ENCODE results near the gene PRDM11.

Gene PRDM11

DNA sequence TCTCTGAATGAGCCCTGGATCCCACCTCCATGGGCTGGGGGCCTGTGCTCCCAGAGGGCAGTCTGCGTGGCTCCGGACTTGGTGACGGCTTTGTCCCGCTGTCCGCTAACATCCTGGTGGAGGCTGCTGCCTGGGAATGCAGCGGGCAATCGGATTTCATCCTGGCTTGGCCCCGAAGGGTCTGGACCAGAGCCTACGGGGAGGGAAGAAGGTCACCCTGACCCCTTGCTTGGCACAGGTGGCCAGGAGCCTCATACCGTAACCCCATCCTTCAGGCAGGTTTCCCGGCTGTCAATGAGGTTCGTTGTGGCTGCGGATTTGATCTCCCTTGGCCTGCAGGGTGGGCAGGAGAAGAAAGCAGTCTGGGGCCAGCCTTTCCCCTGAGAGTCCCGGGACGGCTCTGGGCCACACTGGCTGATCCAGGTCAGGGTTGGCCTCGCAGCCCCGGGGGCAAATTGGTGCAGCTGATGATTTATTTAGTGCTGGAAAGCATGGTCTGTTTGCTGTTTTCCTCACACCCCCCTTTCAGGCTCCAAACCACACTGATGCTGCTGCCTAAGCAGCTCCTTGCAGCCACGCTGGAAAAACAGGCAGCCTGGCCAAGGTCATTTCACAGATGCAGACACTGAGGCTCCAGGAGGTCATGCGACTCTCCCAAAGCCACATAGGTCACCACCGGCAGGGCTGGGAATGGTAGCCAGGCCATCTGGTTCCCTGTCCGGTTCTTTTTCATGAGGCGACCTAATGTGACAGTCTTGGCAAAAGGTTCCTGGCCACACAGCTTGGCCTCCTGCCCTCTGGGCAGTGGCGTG lies 15.0 kb downstream of the PRDM11 start:
- Histone ChIP-seq H3K27ac (ENCODE audit: low read length) (no peak overlapping the region), H3K4me3 (ENCODE audit: low read depth in 1 of 2, low read length in 2 of 2) (no peak overlapping the region), H3K36me3 (ENCODE audit: control insufficient read depth in 1 of 2, insufficient read depth in 2 of 2, low read length in 2 of 2) (no peaks in the 10 kb centered on the region), H3K4me1 (ENCODE audit: control insufficient read depth in 1 of 2, insufficient read depth in 2 of 2, low read length in 2 of 2) (peaks cover 16 to 43% of the 10 kb centered on the region in 2 donors), H3K9me3 (ENCODE audit: control insufficient read depth in 1 of 2, low read length in 2 of 2) (no peaks in the 10 kb centered on the region), H3K27me3 (ENCODE audit: low read depth, low read length) (no peaks in the 10 kb centered on the region)

DNA sequence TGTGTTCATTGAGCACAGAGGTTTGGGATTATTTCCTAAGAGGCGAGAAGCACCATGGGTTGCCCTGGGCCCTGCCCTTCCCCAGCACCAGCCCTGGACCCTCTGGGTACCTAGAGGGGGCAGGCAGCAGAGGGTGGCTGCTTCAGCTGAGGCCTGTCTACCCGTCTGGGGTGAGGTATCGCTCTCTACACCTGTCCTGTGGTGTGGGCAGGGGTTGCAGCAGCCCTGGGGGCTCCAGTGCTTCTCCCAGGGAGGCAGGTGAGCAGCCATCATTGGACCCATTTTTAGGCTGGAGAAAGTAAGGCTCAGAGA lies 15.6 kb downstream of the PRDM11 start:
- no peaks in the 10 kb centered on the region for H3K27me3 ChIP-seq (ENCODE audit: low read depth, low read length)
- no peak overlapping the region for H3K27ac ChIP-seq (ENCODE audit: low read length)
- peaks cover 16 to 43% of the 10 kb centered on the region in 2 donors for H3K4me1 ChIP-seq (ENCODE audit: control insufficient read depth in 1 of 2, insufficient read depth in 2 of 2, low read length in 2 of 2)
- no peak overlapping the region for H3K4me3 ChIP-seq (ENCODE audit: low read depth in 1 of 2, low read length in 2 of 2)
- no peaks in the 10 kb centered on the region for H3K36me3 ChIP-seq (ENCODE audit: control insufficient read depth in 1 of 2, insufficient read depth in 2 of 2, low read length in 2 of 2)
- no peaks in the 10 kb centered on the region for H3K9me3 ChIP-seq (ENCODE audit: control insufficient read depth in 1 of 2, low read length in 2 of 2)

DNA sequence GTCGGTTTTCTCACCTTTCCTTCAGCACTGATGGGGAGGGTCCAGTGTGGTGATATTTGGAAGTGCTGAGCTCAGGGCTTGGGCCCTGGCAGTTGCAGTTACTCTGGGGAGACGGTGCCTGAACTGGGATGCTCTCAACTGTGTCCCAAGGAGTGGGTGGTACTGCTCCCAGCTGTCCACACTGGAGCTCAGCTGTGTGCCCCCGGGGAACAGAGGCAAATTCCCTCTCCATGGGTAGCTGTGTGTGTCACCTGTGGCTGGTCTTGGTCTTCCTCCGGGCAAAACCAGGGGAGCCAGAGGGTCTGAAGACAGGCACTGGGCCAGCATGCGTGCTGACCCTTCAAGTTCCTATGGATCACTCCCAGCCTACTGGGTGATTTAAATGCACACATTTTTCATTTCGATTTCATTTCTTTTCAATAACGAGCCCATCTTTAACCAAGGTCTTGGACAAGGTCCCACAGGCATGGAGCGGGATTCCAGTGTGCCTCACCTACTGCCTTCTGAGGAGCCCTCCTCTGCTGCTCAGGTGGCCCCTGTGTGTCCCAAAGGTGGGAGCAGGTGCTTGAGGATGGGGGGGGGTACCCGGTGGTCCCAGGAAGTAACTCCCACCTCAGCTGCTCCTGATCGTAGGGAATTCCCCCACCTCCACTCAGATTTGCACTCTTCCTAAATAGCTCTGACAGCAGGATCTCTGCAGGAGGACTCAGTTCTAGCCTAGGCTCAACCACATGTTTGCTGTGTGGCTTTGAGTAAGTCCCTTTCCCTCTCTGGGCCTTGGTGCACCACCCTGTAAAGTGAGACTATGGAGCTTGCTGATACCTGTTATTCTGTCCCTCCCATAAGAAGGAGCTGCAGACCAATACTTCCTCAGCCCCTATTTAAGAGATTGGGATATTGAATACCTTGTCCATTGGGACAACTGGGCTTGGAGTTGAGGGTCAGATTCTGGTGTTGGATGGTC lies 16.8 kb downstream of the PRDM11 start:
- H3K36me3 ChIP-seq (ENCODE audit: control insufficient read depth in 1 of 2, insufficient read depth in 2 of 2, low read length in 2 of 2) = no peaks in the 10 kb centered on the region
- H3K27ac ChIP-seq (ENCODE audit: low read length) = no peak overlapping the region
- H3K4me3 ChIP-seq (ENCODE audit: low read depth in 1 of 2, low read length in 2 of 2) = no peak overlapping the region
- H3K4me1 ChIP-seq (ENCODE audit: control insufficient read depth in 1 of 2, insufficient read depth in 2 of 2, low read length in 2 of 2) = peaks cover 7 to 35% of the 10 kb centered on the region in 2 donors
- no peaks in the 10 kb centered on the region for H3K27me3 ChIP-seq (ENCODE audit: low read depth, low read length)
- no peaks in the 10 kb centered on the region for H3K9me3 ChIP-seq (ENCODE audit: control insufficient read depth in 1 of 2, low read length in 2 of 2)

DNA sequence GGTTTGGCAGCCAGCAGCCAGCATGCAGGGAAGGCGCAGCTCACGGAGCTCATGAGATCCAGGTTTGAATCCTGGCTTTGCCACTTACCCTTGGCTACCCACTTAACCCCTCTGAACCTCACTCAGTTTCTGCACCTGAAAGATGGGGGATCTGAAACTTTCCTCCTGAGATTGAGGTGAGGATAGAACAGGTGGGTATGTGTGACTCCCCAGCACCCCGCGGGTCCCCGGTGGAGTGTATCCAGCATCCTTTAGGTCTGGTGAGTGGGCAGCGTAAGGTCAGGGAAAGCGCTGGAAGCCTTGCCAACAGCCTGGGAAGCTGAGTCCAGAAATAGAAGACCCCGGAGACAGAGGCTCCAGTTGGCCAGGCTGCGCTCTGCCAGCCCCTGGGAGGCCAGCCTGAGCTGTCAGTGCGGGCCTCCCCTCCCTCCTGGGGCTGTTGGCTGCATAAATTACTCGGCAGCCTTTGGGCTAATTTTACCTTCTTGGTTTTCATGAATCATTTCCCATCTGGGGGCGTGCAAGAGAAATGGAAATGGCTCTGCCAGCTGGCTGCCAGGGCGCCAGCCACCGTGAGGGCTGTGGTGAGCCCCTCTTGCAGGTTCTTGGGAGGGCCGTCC lies 17.6 kb downstream of the PRDM11 start:
- no peaks in the 10 kb centered on the region for H3K27me3 ChIP-seq (ENCODE audit: low read depth, low read length)
- no peaks in the 10 kb centered on the region for H3K36me3 ChIP-seq (ENCODE audit: control insufficient read depth in 1 of 2, insufficient read depth in 2 of 2, low read length in 2 of 2)
- H3K9me3 ChIP-seq (ENCODE audit: control insufficient read depth in 1 of 2, low read length in 2 of 2) = no peaks in the 10 kb centered on the region
- no peak overlapping the region for H3K4me3 ChIP-seq (ENCODE audit: low read depth in 1 of 2, low read length in 2 of 2)
- H3K4me1 ChIP-seq (ENCODE audit: control insufficient read depth in 1 of 2, insufficient read depth in 2 of 2, low read length in 2 of 2) = peaks cover 4 to 30% of the 10 kb centered on the region in 2 donors
- H3K27ac ChIP-seq (ENCODE audit: low read length) = no peak overlapping the region

DNA sequence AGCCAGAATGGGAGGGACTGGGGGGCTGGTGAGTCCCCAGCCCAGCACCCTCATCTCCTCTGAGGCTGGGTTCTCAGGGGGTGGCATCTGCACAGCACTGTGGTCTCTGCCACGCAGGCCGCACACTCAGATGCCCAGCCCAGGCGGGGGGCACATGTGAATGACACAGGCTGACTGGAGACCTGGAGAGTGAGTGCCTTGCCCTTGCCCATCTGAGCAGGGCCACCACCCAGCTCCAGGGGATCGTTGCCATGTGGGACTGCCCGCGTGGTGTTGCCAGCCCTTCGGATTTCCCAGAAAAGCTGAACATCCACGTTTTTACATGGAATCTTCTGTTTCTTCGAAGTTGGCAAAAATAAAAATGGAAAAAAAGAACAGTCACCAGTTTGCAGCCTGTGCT lies 18.9 kb downstream of the PRDM11 start:
- H3K27me3 ChIP-seq (ENCODE audit: low read depth, low read length) = no peaks in the 10 kb centered on the region
- H3K36me3 ChIP-seq (ENCODE audit: control insufficient read depth in 1 of 2, insufficient read depth in 2 of 2, low read length in 2 of 2) = no peaks in the 10 kb centered on the region
- H3K27ac ChIP-seq (ENCODE audit: low read length) = no peak overlapping the region
- no peaks in the 10 kb centered on the region for H3K9me3 ChIP-seq (ENCODE audit: control insufficient read depth in 1 of 2, low read length in 2 of 2)
- H3K4me1 ChIP-seq (ENCODE audit: control insufficient read depth in 1 of 2, insufficient read depth in 2 of 2, low read length in 2 of 2) = peaks cover 4 to 34% of the 10 kb centered on the region in 2 donors
- H3K4me3 ChIP-seq (ENCODE audit: low read depth in 1 of 2, low read length in 2 of 2) = no peak overlapping the region

DNA sequence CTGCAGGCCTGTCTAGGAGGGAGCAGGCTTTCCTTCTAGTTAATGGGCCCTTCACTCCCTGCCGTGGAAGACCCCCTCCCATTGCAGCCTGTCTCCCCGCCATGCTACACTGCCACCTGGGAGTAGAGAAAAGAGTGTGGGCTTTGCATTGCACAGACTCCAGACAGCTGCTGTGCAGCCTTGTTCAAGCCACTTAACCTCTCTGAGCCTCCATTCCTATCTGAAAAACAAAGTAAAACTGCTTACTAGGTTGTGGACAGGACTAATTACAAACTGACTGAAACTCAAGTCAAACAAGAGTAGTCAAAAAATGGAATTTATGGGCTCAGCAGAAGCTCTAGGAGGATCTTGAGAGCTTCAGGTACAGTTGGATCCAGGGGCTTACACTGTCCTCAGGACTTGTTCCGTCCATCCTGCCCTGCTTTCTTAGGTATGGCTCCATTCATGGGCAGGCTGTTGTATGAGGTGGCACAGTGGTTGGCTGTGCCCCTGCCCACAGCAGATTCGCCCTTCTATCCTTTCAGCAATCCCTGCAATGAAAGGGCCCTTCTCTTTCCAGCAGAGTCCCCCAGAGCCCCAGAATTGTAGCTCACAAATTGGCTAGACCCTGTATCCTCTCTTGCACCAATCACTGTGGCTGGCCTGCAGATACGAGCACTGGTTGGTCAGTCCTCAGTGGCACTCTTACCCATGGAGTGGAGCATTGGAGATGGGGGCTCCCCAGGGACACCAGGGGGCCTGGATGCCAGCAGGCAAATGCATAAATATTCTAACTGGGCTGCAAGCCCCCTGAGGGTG lies 19.6 kb downstream of the PRDM11 start:
- Histone ChIP-seq H3K4me1 (ENCODE audit: control insufficient read depth in 1 of 2, insufficient read depth in 2 of 2, low read length in 2 of 2) (peaks cover 4 to 32% of the 10 kb centered on the region in 2 donors), H3K36me3 (ENCODE audit: control insufficient read depth in 1 of 2, insufficient read depth in 2 of 2, low read length in 2 of 2) (no peaks in the 10 kb centered on the region), H3K27ac (ENCODE audit: low read length) (no peak overlapping the region), H3K4me3 (ENCODE audit: low read depth in 1 of 2, low read length in 2 of 2) (no peak overlapping the region), H3K27me3 (ENCODE audit: low read depth, low read length) (no peaks in the 10 kb centered on the region), H3K9me3 (ENCODE audit: control insufficient read depth in 1 of 2, low read length in 2 of 2) (no peaks in the 10 kb centered on the region)

DNA sequence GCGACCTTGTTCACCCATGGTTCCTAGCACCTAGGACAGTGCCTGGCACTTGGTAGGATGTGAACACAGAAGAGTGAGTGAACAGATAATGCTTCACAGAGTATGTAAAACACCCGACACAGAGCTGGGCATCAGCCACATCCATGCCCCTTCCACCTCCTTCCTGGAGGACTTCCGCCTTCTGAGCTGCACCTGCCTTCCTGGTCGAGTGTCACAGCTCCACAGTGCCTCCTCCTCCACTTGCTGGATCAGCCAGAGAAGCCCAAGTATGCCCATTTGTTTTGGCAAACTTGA lies 20.1 kb downstream of the PRDM11 start:
- no peak overlapping the region for H3K4me3 ChIP-seq (ENCODE audit: low read depth in 1 of 2, low read length in 2 of 2)
- H3K9me3 ChIP-seq (ENCODE audit: control insufficient read depth in 1 of 2, low read length in 2 of 2) = no peaks in the 10 kb centered on the region
- no peaks in the 10 kb centered on the region for H3K36me3 ChIP-seq (ENCODE audit: control insufficient read depth in 1 of 2, insufficient read depth in 2 of 2, low read length in 2 of 2)
- no peak overlapping the region for H3K27ac ChIP-seq (ENCODE audit: low read length)
- no peaks in the 10 kb centered on the region for H3K27me3 ChIP-seq (ENCODE audit: low read depth, low read length)
- peaks cover 4 to 27% of the 10 kb centered on the region in 2 donors for H3K4me1 ChIP-seq (ENCODE audit: control insufficient read depth in 1 of 2, insufficient read depth in 2 of 2, low read length in 2 of 2)

DNA sequence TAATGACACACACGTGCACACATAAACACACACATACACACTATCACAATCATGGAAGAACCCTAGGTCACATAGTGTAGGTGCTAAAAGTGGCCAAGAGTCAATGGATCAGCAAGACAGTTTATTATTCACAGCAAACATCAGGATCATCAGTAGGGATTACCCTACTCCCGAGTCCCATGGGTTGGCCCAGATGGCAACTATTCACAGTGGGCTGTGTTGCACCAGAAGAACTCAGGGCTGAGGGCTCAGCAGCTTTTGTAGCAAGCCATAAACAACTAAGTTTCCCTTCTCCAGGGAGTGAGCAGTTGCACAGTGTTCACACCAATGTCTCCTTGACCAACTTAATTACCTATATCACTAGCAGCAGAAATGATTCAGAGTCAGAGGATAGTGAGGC lies 20.8 kb downstream of the PRDM11 start:
- peaks cover 0 to 20% of the 10 kb centered on the region in 2 donors for H3K4me1 ChIP-seq (ENCODE audit: control insufficient read depth in 1 of 2, insufficient read depth in 2 of 2, low read length in 2 of 2)
- no peaks in the 10 kb centered on the region for H3K36me3 ChIP-seq (ENCODE audit: control insufficient read depth in 1 of 2, insufficient read depth in 2 of 2, low read length in 2 of 2)
- no peaks in the 10 kb centered on the region for H3K9me3 ChIP-seq (ENCODE audit: control insufficient read depth in 1 of 2, low read length in 2 of 2)
- no peak overlapping the region for H3K27ac ChIP-seq (ENCODE audit: low read length)
- no peaks in the 10 kb centered on the region for H3K27me3 ChIP-seq (ENCODE audit: low read depth, low read length)
- H3K4me3 ChIP-seq (ENCODE audit: low read depth in 1 of 2, low read length in 2 of 2) = no peak overlapping the region

DNA sequence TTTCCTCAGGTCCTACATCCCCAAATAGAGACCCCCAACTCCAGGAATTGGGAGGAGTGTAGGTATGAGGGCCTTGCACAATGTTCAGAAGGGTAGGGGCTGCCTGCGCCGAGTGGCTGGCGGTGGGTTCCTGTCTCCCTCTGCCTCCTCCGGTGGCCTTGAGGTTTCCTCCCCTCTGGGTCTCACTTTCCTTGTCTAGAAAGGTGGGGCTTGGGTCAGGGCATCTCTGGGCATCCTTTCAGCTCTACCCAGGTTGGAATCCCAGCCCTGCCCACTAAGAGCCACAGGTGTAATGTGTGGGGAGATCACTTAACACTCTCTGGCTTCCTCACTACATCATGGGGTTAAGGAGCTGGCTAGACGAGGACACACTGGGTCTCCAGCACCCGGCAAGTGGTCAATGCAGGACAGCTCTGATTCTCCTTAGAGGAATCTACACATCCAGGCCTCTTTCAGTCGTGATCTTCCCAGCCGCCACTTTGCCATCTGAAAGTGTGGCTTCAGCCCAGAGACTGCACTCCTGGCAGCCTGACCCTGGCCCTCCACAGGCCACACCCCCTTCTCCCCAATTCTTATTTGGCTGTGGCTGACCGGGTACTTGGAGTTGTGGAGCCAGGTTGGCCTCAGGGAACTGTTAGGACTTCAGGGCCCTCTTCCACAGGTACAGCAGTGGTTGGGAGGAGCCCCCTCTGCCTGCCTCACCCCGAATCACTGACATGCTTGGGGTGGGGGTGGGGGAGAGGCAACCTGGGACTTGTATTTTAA lies 22.1 kb downstream of the PRDM11 start:
- H3K4me3 ChIP-seq (ENCODE audit: low read depth in 1 of 2, low read length in 2 of 2) = no peak overlapping the region
- H3K4me1 ChIP-seq (ENCODE audit: control insufficient read depth in 1 of 2, insufficient read depth in 2 of 2, low read length in 2 of 2) = peaks cover 0 to 20% of the 10 kb centered on the region in 2 donors
- no peaks in the 10 kb centered on the region for H3K27me3 ChIP-seq (ENCODE audit: low read depth, low read length)
- no peak overlapping the region for H3K27ac ChIP-seq (ENCODE audit: low read length)
- H3K9me3 ChIP-seq (ENCODE audit: control insufficient read depth in 1 of 2, low read length in 2 of 2) = no peaks in the 10 kb centered on the region
- H3K36me3 ChIP-seq (ENCODE audit: control insufficient read depth in 1 of 2, insufficient read depth in 2 of 2, low read length in 2 of 2) = no peaks in the 10 kb centered on the region

DNA sequence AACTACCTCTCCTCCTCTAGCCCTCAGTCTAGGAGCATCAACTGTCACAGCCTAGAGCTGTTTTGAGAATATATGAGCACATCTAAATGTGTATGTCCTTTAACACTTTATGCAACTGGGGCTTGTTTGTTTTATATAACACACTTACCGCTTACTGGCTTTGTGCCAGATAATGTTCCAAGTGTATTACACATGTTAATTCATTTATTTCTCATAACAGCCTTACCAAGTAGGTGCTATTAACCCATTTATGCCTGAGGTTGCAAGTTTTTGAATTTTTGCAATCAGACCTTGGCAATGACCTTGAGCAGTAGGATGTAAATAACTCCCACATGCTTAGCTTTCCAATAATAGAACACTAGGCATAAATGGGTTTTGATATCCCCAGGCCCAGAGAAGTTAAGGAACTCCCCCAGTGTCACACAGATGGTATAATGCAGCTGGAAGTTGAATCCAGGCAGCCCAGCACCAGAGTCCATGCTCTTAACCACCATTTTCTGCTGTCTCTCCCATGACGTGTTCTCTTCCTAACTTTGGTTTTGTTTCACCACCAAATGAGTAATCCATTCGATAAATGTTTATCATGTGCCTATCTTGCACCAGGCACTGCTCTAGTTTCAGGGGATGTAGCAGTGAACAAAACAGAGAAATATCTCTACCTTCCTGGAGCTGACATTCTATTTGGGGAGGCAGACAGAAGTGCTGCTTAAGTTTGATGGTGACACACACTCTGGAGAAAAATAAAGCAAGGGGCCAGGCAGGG lies 23.1 kb downstream of the PRDM11 start:
- H3K36me3 ChIP-seq (ENCODE audit: control insufficient read depth in 1 of 2, insufficient read depth in 2 of 2, low read length in 2 of 2) = no peaks in the 10 kb centered on the region
- H3K4me1 ChIP-seq (ENCODE audit: control insufficient read depth in 1 of 2, insufficient read depth in 2 of 2, low read length in 2 of 2) = peaks cover 0 to 12% of the 10 kb centered on the region in 2 donors
- H3K4me3 ChIP-seq (ENCODE audit: low read depth in 1 of 2, low read length in 2 of 2) = no peak overlapping the region
- H3K9me3 ChIP-seq (ENCODE audit: control insufficient read depth in 1 of 2, low read length in 2 of 2) = no peaks in the 10 kb centered on the region
- no peak overlapping the region for H3K27ac ChIP-seq (ENCODE audit: low read length)
- no peaks in the 10 kb centered on the region for H3K27me3 ChIP-seq (ENCODE audit: low read depth, low read length)

Data from muscle layer of duodenum (tissue), 2 donors.